PC-9 (cell line): Measurements from ENCODE around the gene LNX1.

Source experiments
- EZH2 ChIP-seq: fragments of 200-600 bp; sonication (generic); IDR thresholded peaks from 2 replicates; pipeline ENCODE4 v1.8.0; 2017; ENCODE audit warnings: antibody characterized with exemption, low read depth
- TF ChIP-seq, protein P1 (sequence below): fragments of 200-600 bp; sonication (generic); conservative IDR thresholded peaks from 2 replicates; pipeline ENCODE4 v1.6.1; 2017; ENCODE audit warnings: mixed run types, antibody characterized with exemption, mild to moderate bottlenecking, moderate library complexity

DNA sequence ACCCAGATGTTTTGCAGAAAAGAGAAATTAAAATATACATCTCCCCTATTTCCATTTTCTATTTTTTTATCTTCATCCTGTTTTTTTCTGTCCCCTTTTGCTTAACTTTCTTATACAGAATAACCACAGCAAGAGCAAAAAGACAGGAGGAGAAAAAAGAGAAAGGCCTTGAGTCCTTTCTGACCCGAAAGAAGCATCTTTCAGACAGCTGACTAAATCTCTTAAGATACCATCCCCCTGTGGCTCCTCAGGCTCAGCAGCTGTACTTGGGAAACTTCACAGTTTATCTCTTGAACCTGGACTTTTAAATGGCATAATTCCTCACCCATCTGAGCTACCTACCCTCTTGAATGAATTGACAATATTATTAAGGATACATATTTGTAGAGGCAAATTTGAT lies 113.7 kb downstream of the LNX1 start:
- TF ChIP-seq, protein P1, sequence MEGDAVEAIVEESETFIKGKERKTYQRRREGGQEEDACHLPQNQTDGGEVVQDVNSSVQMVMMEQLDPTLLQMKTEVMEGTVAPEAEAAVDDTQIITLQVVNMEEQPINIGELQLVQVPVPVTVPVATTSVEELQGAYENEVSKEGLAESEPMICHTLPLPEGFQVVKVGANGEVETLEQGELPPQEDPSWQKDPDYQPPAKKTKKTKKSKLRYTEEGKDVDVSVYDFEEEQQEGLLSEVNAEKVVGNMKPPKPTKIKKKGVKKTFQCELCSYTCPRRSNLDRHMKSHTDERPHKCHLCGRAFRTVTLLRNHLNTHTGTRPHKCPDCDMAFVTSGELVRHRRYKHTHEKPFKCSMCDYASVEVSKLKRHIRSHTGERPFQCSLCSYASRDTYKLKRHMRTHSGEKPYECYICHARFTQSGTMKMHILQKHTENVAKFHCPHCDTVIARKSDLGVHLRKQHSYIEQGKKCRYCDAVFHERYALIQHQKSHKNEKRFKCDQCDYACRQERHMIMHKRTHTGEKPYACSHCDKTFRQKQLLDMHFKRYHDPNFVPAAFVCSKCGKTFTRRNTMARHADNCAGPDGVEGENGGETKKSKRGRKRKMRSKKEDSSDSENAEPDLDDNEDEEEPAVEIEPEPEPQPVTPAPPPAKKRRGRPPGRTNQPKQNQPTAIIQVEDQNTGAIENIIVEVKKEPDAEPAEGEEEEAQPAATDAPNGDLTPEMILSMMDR: no peak
- no peak for TF ChIP-seq EZH2
